HepG2 (cell line): ENCODE data around the gene GNG2. TPM values are rescaled to one million over a fixed set of nuclear protein-coding genes. Genes with fewer than 3 reads are reported as not detected.

Source experiments
- ATAC-seq: fragments of 200-7000 bp; cut with Tn5 transposase; 3 replicates; pipeline ENCODE4 v1.9.1; 2020; ENCODE audit warnings: mild to moderate bottlenecking, moderate library complexity
- BruUV-seq: library from RNA; stranded (reverse); fragments of 400-500 nt; replicated peaks from 2 replicates; lab custom pipeline; 2021; lab: Mats Ljungman, UMichigan
- CTCF ChIA-PET: fragments of 300-600 bp; formaldehyde crosslinking; extraction: SDS; loops from one replicate; lab custom pipeline; 2021; ENCODE audit warnings: low total read pairs, inconsistent platforms, low intra/inter-chr PET ratio; lab: Yijun Ruan, JAX
- POLR2A ChIA-PET: fragments of 350-600 bp; sonication (Branson Sonifier 250); formaldehyde crosslinking; loops from one replicate; lab custom pipeline; 2020; ENCODE audit warnings: antibody characterized with exemption, inconsistent platforms; lab: Yijun Ruan, JAX
- DNase-seq: peaks from one replicate; pipeline ENCODE4 v3.0.0-alpha.2; 2015; ENCODE audit warnings: low spot score
- FAIRE-seq: peaks from 3 replicates; lab custom pipeline; 2011; peaks lifted over from hg19 to GRCh38; lab: Jason Lieb, UNC
- H2AFZ ChIP-seq: one replicate; pipeline ENCODE4 v1.6.1; 2011; ENCODE audit warnings: low read length, inconsistent platforms
- H3K27ac ChIP-seq: fragments of 300-600 bp; 3 replicates; pipeline ENCODE4 v1.8.0; 2011; ENCODE audit warnings: mixed run types, mild to moderate bottlenecking, mixed read lengths, low read length, inconsistent platforms; ENCODE audit not compliant: insufficient read depth; ENCODE audit errors: extremely low read length
- H3K27me3 ChIP-seq, 2 experiments: fragments of 200-600 bp in 1 of 2; 2 replicates in 1 of 2; 3 replicates in 1 of 2; pipeline versions ENCODE4 v1.6.0 to v1.8.0; 2011; ENCODE audit warnings: low read length in 2 of 2, mild to moderate bottlenecking in 2 of 2, moderate library complexity in 2 of 2, inconsistent platforms in 1 of 2; ENCODE audit not compliant: insufficient read depth in 2 of 2, control insufficient read depth in 1 of 2
- H3K36me3 ChIP-seq, 2 experiments: fragments of 200-600 bp in 1 of 2; replicated peaks in 1 of 2; 2 replicates in 1 of 2; 3 replicates in 1 of 2; pipeline versions ENCODE4 v1.5.1 to v1.8.0; 2011; ENCODE audit warnings: low read length in 2 of 2, inconsistent platforms in 1 of 2; ENCODE audit not compliant: insufficient read depth in 2 of 2, control insufficient read depth in 1 of 2
- H3K4me1 ChIP-seq: 2 replicates; pipeline ENCODE4 v1.5.1; 2012; ENCODE audit warnings: low read length, inconsistent platforms; ENCODE audit not compliant: insufficient read depth
- H3K4me2 ChIP-seq: 2 replicates; pipeline ENCODE4 v1.6.0; 2011; ENCODE audit warnings: low read depth, low read length, inconsistent platforms
- H3K4me3 ChIP-seq, 3 experiments: fragments of 200-600 bp in 1 of 3; sonication (generic), shearing (Covaris generic) in 1 of 3; replicated peaks in 1 of 3; 2 replicates each; pipeline ENCODE4 v1.5.1; 2011 to 2016; ENCODE audit warnings: low read length in 3 of 3, inconsistent platforms in 2 of 3, low read depth in 2 of 3, mild to moderate bottlenecking in 2 of 3, control low read depth in 1 of 3, mixed read lengths in 1 of 3; ENCODE audit not compliant: insufficient read depth in 1 of 3
- H3K79me2 ChIP-seq: one replicate; pipeline ENCODE4 v1.6.1; 2011; ENCODE audit warnings: low read length, inconsistent platforms; ENCODE audit not compliant: insufficient read depth
- H3K9ac ChIP-seq: 2 replicates; pipeline ENCODE4 v1.6.0; 2011; ENCODE audit warnings: mild to moderate bottlenecking, low read depth, low read length, inconsistent platforms; ENCODE audit not compliant: insufficient read depth
- H3K9me3 ChIP-seq: 2 replicates; pipeline ENCODE4 v1.5.1; 2012; ENCODE audit warnings: mild to moderate bottlenecking, low read length
- H4K20me1 ChIP-seq: 2 replicates; pipeline ENCODE4 v1.6.0; 2011; ENCODE audit warnings: inconsistent platforms, mild to moderate bottlenecking, low read length, moderate library complexity; ENCODE audit not compliant: insufficient read depth
- MIER2 ChIP-seq: IDR thresholded peaks from 2 replicates; pipeline ENCODE4 v1.6.1; 2016; ENCODE audit warnings: missing biosample characterization, missing genetic modification reagents
- MTA1 ChIP-seq: sonication (generic); formaldehyde crosslinking; IDR thresholded peaks from 2 replicates; pipeline ENCODE4 v1.4.0; 2020; ENCODE audit warnings: missing genetic modification reagents, mild to moderate bottlenecking, borderline replicate concordance
- NBN ChIP-seq: fragments of 450-650 bp; conservative IDR thresholded peaks from 2 replicates; pipeline ENCODE4 v1.6.1; 2017
- NFIB ChIP-seq: sonication (generic); formaldehyde crosslinking; IDR thresholded peaks from 2 replicates; pipeline ENCODE4 v1.9.0; 2021; ENCODE audit warnings: missing genetic modification reagents, mild to moderate bottlenecking, borderline replicate concordance
- NR2F2 ChIP-seq: IDR thresholded peaks from 2 replicates; pipeline ENCODE4 v1.6.1; 2012; ENCODE audit warnings: low read depth, inconsistent platforms, borderline replicate concordance
- PAX8 ChIP-seq: sonication (generic); formaldehyde crosslinking; IDR thresholded peaks from 2 replicates; pipeline ENCODE4 v1.8.0; 2022; ENCODE audit warnings: mild to moderate bottlenecking, missing genetic modification reagents, borderline replicate concordance
- POLR2G ChIP-seq: fragments of 200-400 bp; formaldehyde crosslinking; IDR thresholded peaks from 2 replicates; pipeline ENCODE4 v1.6.1; 2018; ENCODE audit warnings: mild to moderate bottlenecking, low read depth, low read length, moderate library complexity
- SIN3A ChIP-seq: IDR thresholded peaks from 2 replicates; pipeline ENCODE4 v1.6.1; 2011; ENCODE audit warnings: low read depth, mild to moderate bottlenecking, control low read depth, low read length, borderline replicate concordance
- ZFX ChIP-seq: sonication (generic); formaldehyde crosslinking; IDR thresholded peaks from 2 replicates; pipeline ENCODE4 v1.4.0; 2020; ENCODE audit warnings: mild to moderate bottlenecking, low read depth, missing genetic modification reagents, moderate library complexity
- ZNF232 ChIP-seq: sonication (generic); formaldehyde crosslinking; IDR thresholded peaks from 2 replicates; pipeline ENCODE4 v1.4.0; 2020; ENCODE audit warnings: missing genetic modification reagents, borderline replicate concordance
- ZNF251 ChIP-seq: sonication (generic); formaldehyde crosslinking; IDR thresholded peaks from 2 replicates; pipeline ENCODE4 v1.9.0; 2021; ENCODE audit warnings: mild to moderate bottlenecking, missing genetic modification reagents
- ZNF616 ChIP-seq: sonication (generic); formaldehyde crosslinking; IDR thresholded peaks from 2 replicates; pipeline ENCODE4 v1.5.0; 2020; ENCODE audit warnings: low read depth, mild to moderate bottlenecking, missing genetic modification reagents
- WGBS: methylation state at CpG from one replicate; pipeline ENCODE4 v1.1.6; 2017; ENCODE audit warnings: low lambda C conversion rate; 5-methylcytosine and 5-hydroxymethylcytosine counted together
- in situ Hi-C: cut with HindIII; loops from 2 replicates; pipeline ENCODE4 v1.10.0; 2017; ENCODE audit warnings: low pct_unique_long_range_greater_than_20kb; ENCODE audit not compliant: extremely low pct_ligation_motif_present
- intact Hi-C: fragments of 100-400 bp; cut with micrococcal nuclease; formaldehyde crosslinking; loops from one replicate; pipeline ENCODE4 v1.10.0; 2022; ENCODE audit not compliant: unreplicated experiment
- polyA plus RNA-seq, 8 experiments: library from polyadenylated mRNA; depleted of rRNA in 3 of 8; stranded (reverse) in 7 of 8; unstranded in 1 of 8; fragments of >200 nt; fragmentation: Illumina TruSeq in 4 of 8; extraction: Trizol in 4 of 8; gene quantifications; 2 replicates each; pipeline versions ENCODE4 v1.2.1 to v1.2.3, GENCODE V29; 2011 to 2016; ENCODE audit warnings: low read depth in 4 of 8, missing spikeins in 1 of 8, mixed read lengths in 1 of 8; ENCODE audit not compliant: insufficient read depth in 1 of 8
- total RNA-seq, 5 experiments: library from RNA; depleted of rRNA; stranded (reverse); fragments of >200 nt; fragmentation: Illumina TruSeq; extraction: Trizol; gene quantifications; 2 replicates each; pipeline ENCODE4 v1.2.3, GENCODE V29; 2016; ENCODE audit warnings: low read depth in 1 of 5
- TF ChIP-seq, protein P1 (sequence below): IDR thresholded peaks from 2 replicates; pipeline ENCODE4 v1.6.1; 2016; ENCODE audit warnings: low read depth, control low read depth

The GNG2 gene
- total and polyA plus RNA-seq, 2 of the 13 experiments (the other 11 are each of a cell fraction or from before 2014, with no cell fraction given): not detected

DNA sequence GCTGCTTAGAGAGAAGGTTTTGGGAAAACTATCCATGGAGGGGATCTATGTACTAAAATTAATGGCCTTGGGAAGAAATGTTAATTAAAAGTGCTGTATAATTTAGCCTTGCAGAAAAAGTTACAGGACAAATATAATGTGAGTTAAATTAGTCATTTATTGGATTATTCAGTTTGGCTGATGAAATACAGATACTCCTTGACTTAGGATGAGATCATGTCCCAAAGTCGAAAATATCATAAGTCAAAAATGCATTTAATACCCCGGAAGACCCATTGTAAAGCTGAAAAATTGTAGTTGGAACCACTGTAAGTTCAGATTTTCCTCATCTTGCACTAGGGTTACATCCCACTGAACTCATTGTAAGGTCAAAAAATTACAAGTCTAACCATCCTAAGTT lies 138.7 kb downstream of the GNG2 start:
- DNase-seq (no peak), FAIRE-seq (no peak), ATAC-seq (no peak)
- H3K4me2 ChIP-seq: no peak overlapping the region
- WGBS: 97% methylated on average over 2 of the region's 2 CpGs
- ChIA-PET CTCF (no interaction called here), POLR2A (no interaction called here)
- TF ChIP-seq, protein P1, sequence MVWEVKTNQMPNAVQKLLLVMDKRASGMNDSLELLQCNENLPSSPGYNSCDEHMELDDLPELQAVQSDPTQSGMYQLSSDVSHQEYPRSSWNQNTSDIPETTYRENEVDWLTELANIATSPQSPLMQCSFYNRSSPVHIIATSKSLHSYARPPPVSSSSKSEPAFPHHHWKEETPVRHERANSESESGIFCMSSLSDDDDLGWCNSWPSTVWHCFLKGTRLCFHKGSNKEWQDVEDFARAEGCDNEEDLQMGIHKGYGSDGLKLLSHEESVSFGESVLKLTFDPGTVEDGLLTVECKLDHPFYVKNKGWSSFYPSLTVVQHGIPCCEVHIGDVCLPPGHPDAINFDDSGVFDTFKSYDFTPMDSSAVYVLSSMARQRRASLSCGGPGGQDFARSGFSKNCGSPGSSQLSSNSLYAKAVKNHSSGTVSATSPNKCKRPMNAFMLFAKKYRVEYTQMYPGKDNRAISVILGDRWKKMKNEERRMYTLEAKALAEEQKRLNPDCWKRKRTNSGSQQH (CRISPR knock-in tag): no peak
- TF ChIP-seq NBN (no peak), NR2F2 (no peak), MTA1 (CRISPR knock-in tag) (no peak), ZFX (CRISPR knock-in tag) (no peak), PAX8 (CRISPR knock-in tag) (no peak)
- no TSS peak for BruUV-seq
- peaks cover 12 to 68% of the 10 kb centered on the region in 2 experiments for H3K36me3 ChIP-seq
- intact Hi-C loops: no loop called here
- H3K9me3 ChIP-seq: no peaks in the 10 kb centered on the region
- H3K27ac ChIP-seq: no peak overlapping the region
- in situ Hi-C loops: no loop called here
- H3K9ac ChIP-seq: no peak overlapping the region
- H3K4me1 ChIP-seq: no peaks in the 10 kb centered on the region
- no peak overlapping the region for H3K4me3 ChIP-seq
- no peaks in the 10 kb centered on the region for H3K27me3 ChIP-seq
- H2AFZ ChIP-seq: no peak overlapping the region
- peaks cover 3% of the 10 kb centered on the region for H3K79me2 ChIP-seq
- H4K20me1 ChIP-seq: no peaks in the 10 kb centered on the region

DNA sequence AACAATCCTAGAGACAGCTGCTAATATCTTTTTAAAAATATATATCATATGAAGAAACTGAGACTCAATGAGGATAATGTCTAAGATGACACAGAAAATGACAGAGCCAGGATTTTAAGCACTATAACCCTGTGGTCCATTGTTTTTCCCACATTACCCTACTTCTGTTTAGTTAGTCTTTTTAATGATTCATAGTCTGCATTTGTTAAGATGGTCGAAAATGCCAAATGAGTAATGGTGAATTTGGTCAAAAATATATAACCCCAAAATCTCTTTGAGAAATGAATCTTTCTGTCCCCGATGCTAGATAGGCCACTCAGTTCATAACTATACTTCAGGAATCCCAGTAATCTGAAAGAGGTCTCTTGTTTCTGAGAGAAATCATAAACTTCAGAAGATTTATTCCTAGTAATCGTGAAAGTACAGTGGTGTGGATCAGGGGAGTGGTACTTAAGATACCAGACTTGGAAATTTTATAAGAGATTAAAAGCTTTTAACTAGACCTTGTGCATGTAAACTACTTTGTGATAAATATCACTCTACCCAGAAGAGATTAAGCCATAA lies 139.7 kb downstream of the GNG2 start:
- H3K9ac ChIP-seq: no peak overlapping the region
- ATAC-seq: no peak
- no peak for FAIRE-seq
- 99% methylated on average over 3 of the region's 3 CpGs for WGBS
- no peak for TF ChIP-seq POLR2G
- TF ChIP-seq NFIB (CRISPR knock-in tag): no peak
- TF ChIP-seq SIN3A: no peak
- no peak for TF ChIP-seq ZNF616 (CRISPR knock-in tag)
- TF ChIP-seq ZNF232 (CRISPR knock-in tag): no peak
- no peak for TF ChIP-seq MIER2 (CRISPR knock-in tag)
- TF ChIP-seq ZNF251: no peak
- TF ChIP-seq, all 625 proteins: peak for 0
- DNase-seq: no peak
- Histone ChIP-seq H3K9me3 (no peaks in the 10 kb centered on the region), H3K79me2 (peaks cover 3% of the 10 kb centered on the region), H3K27me3 (no peaks in the 10 kb centered on the region), H3K36me3 (peaks cover 15 to 68% of the 10 kb centered on the region in 2 experiments), H3K4me2 (no peak overlapping the region), H2AFZ (no peak overlapping the region), H3K27ac (no peak overlapping the region), H4K20me1 (no peaks in the 10 kb centered on the region), H3K4me1 (no peaks in the 10 kb centered on the region), H3K4me3 (no peak overlapping the region)
- ChIA-PET POLR2A (no interaction called here), CTCF (no interaction called here)
- BruUV-seq: no TSS peak
- intact Hi-C loops: no loop called here
- in situ Hi-C loops: no loop called here
